D341Med (cell line): ENCODE measurements around the gene SPTLC3.

ENCODE experiments used
- DNase-seq: peaks from one replicate; pipeline ENCODE4 v3.0.0; 2012; ENCODE audit warnings: low spot score

SPTLC3 gene

GRCh38 chr20:13101276-13101675, 92.5 kb downstream of the SPTLC3 start:
- DNase-seq, result no peak

GRCh38 chr20:13101706-13102105, 92.9 kb downstream of the SPTLC3 start:
- no peak for DNase-seq

- no peak for DNase-seq
Measured at GRCh38 chr20:13102237-13102636, 93.5 kb downstream of the SPTLC3 start.

GRCh38 chr20:13102694-13103093, 93.9 kb downstream of the SPTLC3 start:
- no peak for DNase-seq

GRCh38 chr20:13105039-13105438, 96.3 kb downstream of the SPTLC3 start:
- DNase-seq, result no peak

GRCh38 chr20:13105864-13106457, 97.2 kb downstream of the SPTLC3 start:
- DNase-seq, result peak; percentile 33

GRCh38 chr20:13109658-13110057, 100.9 kb downstream of the SPTLC3 start:
- no peak for DNase-seq

GRCh38 chr20:13110796-13111195, 102.0 kb downstream of the SPTLC3 start:
- no peak for DNase-seq

GRCh38 chr20:13111249-13111911, 102.6 kb downstream of the SPTLC3 start:
- DNase-seq, result no peak

GRCh38 chr20:13113731-13114130, 105.0 kb downstream of the SPTLC3 start:
- DNase-seq, result no peak

GRCh38 chr20:13117200-13117599, 108.4 kb downstream of the SPTLC3 start:
- DNase-seq, result no peak

GRCh38 chr20:13118676-13119075, 109.9 kb downstream of the SPTLC3 start:
- DNase-seq, result no peak

GRCh38 chr20:13119583-13119982, 110.8 kb downstream of the SPTLC3 start:
- peak; percentile 66 for DNase-seq

GRCh38 chr20:13120471-13120870, 111.7 kb downstream of the SPTLC3 start:
- DNase-seq, result no peak

- no peak for DNase-seq
Measured at GRCh38 chr20:13121840-13122515, 113.2 kb downstream of the SPTLC3 start.

GRCh38 chr20:13125486-13125885, 116.7 kb downstream of the SPTLC3 start:
- DNase-seq, result no peak

- DNase-seq, result no peak
Measured at GRCh38 chr20:13128173-13128572, 119.4 kb downstream of the SPTLC3 start.

- DNase-seq, result no peak
Measured at GRCh38 chr20:13130061-13130706, 121.4 kb downstream of the SPTLC3 start.

GRCh38 chr20:13130707-13131103, 121.9 kb downstream of the SPTLC3 start:
- DNase-seq, result no peak

GRCh38 chr20:13131688-13132087, 122.9 kb downstream of the SPTLC3 start:
- DNase-seq, result no peak

GRCh38 chr20:13139459-13140150, 130.8 kb downstream of the SPTLC3 start:
- DNase-seq, result no peak

GRCh38 chr20:13140201-13140600, 131.4 kb downstream of the SPTLC3 start:
- DNase-seq, result no peak
